ENCODE data around the gene MFAP2.

The MFAP2 gene

DNA sequence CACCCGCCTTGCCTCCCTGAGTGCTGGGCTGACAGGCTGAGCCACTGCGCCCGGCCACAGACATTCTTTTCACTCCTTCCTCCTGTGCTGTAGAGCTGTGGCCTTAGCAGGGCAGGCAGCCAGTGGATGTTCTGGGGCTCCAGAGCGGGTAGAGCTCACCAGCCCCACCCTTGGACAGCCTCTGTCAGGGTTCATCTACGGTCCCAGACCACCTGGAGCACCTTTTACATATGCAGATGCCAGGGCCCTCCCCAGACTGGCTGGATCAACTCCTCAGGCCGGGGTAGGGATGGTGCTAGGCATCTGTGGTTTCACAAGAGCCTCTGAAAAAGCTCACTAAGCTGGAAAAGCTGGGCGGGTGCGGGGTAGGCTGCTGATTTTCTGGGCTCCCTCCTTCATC, 26.7 kb upstream of the MFAP2 start:
- no peak for DNase-seq

DNA sequence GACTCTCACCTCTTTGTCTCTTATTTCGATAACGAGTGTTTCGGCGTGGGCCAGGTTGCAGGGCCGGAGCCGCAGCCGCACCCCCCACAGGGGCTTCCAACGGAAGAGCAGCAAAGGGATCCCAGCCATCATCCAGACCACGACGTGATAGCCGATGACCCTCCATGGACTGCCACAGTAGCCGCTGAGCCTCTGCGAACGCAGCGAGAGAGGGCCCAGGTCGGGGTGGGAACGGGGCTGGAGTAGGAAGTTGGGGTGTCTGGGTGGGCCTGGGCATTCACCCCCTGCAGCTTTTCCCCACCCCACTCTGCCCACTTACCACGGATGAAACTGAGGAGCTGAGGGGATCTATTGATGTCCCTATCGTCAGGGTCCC, 24.9 kb upstream of the MFAP2 start:
- no peak for DNase-seq

DNA sequence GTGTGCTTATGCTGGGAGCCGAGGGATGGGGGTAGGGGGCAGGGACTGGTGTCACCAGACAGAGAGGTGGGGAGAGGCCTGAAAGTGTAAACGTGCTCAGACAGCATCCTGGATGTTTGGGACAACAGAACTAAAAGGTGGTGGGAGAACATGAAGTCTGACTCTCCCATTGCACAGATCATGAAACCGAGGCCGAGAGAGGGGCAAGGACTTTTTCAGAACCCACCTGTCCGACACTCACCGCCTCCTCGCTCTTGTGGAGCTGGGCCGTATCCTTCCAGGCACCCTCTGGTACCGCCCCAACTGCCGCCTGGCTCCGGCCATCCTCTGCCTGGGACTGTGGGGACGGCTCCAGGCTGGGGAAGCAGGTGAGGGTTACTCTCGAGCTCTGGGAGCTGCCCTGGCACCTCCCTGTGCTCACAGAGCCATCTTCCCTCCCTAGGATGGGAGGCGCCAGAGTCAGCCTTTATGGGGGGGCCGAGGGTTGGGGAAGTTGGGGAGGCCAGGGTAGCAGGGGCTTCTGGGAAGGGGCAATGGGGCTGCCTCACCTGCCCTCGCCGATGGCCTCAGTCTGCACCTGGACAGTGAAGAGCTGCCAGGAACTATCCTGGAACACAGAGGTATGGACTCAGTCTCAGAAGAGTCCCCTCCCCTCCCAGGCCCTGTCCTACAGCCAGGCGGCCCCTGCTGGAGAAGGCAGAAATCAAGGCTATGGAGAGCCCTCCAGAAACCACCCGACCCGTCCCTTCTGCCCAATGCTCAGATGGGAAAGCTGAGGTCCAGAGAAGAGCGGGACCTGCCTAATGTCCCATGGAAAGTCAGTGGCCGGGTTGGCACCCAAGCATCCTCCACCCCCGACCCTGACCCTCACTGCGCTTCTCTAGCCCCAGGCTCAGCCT, 24.3 kb upstream of the MFAP2 start:
- no peak for DNase-seq

DNA sequence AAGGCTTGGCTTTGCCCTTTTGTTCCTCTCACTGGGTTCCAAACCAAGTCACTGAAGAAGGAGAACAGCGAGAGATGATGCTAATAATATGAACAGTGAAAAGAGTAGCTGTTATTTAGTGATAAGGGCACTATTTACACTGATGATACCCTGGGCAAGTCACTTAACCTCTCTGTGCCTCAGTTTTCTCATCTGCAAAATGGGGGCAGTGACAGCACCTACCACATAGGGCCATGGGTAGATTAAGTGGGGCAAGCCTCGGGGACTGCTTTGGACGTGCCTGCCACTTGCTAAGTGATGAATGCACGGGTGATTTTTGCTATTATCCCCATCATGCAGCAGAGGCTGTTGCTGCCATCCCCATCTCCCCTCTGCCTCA, 22.1 kb upstream of the MFAP2 start:
- no peak for DNase-seq

DNA sequence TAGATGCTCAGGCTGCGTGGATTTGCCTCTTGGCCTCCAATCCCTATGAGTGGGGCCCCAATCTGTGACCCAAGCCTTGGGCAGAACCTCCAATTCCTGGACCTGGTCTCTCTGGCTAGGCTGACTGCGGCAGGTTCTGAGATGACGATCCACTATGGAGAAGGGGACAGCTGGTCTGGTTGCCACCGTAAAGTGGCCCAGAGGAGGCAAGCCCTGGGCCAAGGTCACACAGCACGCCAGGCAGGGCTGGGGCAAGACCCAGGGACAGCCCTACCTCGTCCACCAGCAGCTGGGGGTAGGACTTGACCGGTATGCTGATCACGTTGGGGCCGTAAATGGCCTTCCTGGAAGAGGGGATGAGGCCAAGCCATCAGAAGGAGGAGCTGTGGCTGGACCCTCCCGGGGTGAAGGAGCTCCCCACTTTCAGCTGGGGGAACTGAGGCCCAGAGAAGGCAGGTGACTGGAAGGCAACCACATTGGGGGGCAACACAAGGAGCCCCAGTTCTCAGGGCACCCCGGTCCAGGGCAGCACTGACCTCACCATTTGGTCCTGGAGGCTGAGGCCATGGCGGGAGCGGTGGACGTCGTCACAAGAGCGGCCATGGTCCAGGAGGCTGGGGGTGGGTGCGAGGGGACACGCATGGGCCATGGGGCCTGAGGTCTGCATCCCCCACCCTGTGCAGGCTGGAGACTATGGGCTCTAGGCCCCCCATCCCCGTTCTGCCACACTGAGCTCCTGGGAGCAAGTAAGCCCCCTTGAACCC, 21.5 kb upstream of the MFAP2 start:
- DNase-seq, result no peak

DNA sequence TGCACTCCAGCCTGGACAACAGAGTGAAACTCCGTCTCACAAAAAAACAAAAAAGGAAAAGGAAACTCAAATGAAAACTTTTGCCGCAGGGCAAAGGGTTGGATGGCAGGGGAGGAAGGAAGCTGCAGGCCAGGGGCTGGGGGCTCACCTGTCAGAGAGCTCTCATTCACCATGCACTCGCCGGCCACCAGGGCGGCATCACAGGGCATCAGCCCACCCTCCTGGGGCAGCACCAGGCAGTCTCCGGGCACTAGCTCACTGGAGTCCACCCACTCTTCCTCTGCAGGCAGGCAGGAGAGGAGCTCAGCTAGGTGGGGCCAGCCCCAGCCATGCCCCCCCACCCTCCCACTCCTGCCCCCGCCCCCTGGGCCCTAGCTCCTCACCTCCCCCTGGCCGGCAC, 19.4 kb upstream of the MFAP2 start:
- DNase-seq, result no peak

DNA sequence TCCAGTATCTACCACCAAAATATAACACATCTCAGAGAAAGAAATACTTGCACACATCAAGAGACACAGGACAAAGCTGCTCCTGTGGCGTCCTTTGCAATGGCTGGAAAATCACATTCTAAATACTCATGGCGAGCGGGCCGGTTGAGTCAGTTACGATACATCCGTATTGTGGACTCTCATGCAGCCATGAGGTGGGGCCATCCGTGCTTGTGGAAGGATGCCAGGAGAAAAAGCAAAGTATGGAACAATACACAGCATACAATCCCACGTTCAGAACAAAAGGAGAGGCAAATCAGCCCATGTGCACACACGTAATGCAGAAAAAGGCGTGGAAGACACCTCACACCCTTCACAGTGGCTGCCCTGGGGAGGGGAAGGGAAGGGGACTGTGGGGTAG, 18.2 kb upstream of the MFAP2 start:
- DNase-seq, result no peak

DNA sequence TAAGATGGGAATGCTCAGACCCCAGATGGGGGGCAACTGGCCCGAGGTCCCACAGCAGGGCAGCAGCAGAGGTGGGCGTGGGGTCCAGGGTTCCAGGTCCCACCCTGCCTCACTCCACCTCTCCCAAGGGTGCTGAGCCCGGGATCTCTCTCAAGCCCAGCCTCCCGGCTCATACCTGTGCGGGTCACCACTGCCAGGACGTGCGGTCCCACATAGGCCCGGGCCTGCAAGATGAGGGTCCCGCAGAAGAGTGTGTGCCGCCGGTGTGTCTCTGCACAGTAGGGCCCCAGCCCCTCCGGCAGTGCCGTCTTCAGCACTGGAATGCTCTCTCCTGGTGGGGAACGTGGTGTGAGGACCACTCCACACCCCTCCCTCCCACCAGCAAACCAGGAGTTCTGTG, 16.4 kb upstream of the MFAP2 start:
- DNase-seq, result no peak

DNA sequence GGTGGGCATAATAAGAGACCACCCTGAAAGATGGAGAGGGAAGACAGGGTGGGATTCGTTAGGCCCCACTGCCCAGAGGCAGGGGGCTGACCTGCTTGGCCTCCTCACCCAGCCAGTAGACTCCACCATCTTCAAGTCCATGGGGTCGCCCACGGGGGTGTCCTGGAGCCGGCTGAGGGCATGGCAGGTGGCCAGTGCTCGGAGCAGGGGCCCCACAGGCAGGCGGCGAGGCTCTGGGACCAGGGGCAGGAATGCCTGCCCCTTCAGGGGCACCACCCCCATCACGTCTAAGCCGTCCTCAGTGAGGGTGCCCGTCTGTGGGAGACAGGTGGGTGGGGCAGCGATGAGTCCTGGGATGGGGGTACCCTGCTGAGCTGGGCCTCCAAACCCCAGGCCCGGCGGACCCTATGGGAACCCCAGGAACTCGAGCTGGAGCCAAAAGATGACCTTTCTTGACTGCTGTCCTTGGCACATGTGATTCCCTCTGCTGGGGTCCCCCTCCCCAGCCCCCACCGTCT, 13.2 kb upstream of the MFAP2 start:
- DNase-seq, result no peak

DNA sequence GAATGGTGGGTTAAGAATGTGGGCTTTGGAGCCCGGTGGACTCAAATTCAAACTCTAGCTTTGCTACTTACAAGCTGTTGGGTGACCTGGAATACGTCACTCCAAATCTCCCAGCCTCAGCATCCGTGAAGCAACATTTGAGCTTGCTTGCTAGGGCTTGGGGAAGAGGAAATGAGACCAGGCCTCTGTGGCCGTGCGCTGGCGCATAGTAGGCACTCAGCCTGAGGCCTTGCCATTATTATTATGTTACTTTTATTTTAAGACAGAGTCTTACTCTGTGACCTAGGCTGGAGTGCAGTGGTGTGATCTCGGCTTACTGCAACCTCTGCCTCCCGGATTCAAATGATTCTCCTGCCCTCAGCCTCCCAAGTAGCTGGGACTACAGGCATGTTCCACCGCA, 12.3 kb upstream of the MFAP2 start:
- DNase-seq, result no peak

DNA sequence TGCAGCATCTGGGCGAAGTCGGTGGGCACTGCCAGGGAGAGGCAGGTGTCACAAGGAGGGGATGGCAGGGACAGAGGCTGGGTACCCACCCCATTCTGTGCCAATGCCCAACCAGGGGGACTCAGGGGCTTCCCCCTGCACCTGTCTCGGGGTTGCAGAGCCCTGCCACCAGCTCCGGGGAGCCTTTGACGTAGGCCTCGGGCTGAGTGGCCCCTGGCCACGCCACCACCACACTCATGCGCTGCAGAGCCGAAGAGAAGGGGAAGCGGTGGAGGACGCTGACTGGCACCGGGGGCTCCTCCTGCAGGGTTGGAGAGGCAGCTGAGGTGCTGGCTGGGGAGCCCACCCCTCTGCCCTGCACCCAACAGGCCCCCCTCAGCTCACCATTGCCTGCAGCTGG, 11.7 kb upstream of the MFAP2 start:
- no peak for DNase-seq

DNA sequence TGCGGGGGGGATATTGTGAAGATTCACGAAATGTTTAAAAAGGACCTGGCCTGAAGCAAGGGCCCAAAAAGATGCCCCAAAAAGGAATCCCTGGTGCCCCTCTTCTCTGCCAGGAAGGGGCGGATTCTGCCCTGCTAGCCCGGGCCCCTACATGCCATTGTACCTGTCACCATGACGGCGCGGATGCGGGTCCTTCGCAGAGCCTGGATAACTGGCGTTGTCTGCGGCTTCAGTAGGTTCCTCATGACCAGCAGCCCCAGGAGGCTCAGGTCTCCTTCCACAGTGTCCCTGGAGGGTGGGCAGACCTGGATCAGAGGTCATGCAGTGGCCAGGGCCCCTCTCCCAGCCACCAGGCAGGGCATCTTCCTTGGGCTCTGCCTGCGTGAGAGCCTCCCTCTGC, 11.2 kb upstream of the MFAP2 start:
- DNase-seq, result no peak

DNA sequence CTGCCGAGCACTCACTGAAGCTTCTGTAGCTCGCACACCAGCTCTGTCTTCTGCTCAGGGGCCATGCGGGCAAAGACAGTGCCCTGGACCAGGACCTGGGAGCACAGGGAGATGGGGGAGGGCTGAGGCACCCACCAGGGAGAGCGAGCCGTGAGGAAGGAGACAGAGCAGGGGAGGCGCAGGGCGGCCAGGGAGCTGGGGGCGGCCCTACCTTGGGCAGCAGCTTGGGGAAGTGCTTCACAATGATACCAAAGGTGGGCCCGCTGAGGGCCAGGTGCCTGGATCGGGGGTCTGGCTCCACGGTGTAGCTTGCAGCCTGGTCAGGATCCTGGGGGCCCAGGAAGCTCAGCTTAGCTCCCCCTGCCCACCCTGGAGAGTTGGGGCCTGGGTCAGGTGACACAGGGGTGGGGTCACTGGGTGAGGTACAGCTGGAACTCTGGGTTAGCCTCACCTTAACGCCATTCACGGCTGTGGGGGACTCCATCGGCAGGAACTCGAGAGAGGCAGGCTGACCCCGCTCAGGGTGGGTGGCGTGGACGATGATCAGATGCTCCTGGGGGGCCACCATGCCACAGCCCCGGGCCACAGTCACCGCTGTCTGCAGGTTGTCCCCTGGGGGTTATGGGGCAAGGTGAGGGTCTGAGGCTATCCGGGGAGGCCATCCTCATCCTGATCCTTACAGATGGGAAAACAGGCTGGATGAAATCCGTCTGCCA, 9.4 kb upstream of the MFAP2 start:
- no peak for DNase-seq

DNA sequence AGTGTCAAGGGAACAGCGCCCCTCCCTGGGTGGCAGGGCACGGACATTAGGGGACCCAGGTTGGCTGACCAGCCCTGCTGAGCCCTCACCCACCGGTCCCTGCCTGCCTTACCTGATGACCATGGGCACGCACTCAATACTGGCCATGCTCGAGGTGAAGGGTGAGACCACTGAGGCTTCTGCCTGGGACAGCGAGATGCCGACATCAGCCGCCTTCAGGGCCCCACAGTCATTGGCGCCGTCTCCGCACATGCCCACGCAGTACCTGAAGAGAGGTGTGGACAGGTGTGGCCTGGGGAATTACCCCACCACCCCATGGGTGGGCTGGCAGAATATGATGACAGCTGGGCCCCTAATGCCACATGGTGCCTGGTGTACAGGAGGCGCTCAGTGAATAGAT, 7.8 kb upstream of the MFAP2 start:
- no peak for DNase-seq

DNA sequence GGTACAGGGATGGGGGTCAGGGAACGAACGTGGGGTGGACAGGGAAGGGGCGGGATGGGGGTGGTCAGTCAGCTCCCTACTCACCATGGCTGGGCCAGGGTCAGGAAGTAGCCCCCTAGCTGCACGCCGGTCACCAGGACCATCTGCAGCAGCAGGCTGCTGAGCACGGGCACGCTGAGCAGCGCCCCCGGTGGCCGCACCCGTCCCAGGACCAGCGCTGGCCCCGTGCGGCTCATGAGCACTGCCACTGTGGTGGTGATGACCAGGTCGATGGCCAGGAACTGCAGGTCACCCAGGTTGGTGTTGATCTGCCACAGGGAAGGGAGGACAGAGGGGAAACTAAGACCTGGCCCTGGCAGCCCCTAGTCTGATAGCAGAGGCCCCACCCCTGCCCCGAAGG, 6.5 kb upstream of the MFAP2 start:
- no peak for DNase-seq

DNA sequence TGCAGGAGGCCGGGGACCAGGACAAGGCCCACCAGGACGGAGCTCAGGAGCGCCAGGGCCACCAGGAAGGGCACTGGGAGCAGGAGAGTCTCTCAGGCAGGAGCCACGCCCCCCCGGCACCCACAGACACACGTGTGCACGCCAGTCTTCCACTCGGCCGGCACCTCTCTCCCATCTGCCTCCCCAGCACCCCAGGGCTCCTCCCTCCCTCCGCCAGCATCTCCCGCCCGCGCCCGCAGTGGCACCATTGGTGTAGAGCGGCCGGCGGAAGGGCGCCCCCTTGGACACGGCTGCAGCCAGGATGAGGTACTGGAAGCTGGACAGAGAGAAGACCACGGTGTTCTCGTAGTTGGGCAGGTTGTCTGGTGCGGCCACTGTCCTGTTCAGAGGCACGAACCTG, 6.1 kb upstream of the MFAP2 start:
- no peak for DNase-seq

DNA sequence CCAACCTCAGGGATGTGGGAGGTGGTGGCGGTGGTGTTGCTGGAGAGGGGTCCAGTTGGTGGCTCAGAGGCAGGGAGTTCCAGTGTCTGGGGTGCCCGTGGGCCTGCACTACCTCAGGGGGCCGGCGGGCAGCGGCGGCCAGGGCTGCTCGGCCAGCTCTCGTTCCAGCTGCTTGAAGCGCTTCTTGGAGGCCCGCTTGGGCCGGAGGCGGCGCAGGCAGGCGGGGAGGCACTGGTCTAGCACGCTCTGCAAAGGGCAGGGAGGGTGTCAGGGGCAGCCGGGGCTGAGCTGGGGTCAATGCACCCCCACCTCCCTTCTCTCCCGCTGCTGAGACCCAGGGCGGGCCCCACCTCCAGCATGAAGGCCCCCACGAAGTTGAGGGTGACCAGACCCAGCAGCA, 5.7 kb upstream of the MFAP2 start:
- no peak for DNase-seq

DNA sequence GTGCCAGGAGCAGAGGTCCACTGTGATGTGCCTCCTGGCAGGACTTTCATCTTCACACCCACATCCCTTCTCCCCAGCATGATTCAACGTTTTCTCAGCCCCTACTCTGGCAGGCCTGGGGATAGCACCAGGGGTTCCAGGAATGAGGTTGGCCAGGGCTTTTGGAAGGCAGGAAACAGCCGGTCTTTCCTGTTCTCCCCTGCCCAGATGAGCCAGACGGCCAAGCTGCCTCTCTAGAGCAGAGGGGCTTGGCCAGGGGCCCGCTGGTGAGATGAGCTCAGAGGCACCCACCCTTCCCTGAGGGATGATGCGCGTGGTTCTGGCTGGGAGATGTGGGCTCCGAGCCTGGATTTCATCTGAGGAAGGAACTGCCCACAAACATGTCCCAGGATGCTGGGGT, 4.3 kb upstream of the MFAP2 start:
- no peak for DNase-seq

DNA sequence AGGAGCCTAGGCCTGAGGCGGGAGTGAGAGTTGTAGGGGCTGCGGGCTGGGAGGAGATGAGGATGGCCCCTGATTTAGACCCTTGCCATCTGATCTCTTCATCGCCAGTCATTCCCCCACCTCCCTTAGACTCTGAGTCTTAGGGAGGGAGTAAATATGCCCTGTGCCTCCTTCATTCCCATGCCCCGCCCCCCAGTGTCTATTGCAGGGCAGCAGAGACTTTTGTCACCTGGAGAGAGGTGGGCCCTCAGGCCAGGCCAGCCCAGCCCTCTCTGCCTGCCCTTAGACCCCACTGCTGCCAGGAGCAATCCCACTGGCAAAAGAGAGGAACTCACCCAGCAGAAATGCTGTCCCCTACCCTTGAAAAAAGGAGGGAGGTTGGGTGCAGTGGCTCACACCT, 3.2 kb upstream of the MFAP2 start:
- no peak for DNase-seq

DNA sequence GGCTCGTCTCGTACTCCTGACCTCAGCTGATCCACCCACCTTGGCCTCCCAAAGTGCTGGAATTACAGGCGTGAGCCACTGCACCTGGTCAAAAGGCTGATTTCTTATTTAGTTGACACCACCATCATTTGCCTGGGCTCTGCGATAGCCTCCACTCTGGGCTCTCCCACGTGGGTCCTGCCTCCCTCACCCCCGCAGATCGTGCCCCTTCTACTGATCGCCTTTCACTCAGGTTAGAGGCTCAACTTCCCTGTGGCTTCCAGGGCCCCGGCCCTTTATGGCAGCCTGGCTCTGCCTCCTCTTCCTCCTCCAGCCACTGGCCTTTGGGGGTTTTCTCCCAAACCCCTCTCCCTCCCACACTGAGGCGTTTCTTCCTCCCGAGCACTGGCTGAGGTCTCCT, 2.5 kb upstream of the MFAP2 start:
- DNase-seq, result no peak

DNA sequence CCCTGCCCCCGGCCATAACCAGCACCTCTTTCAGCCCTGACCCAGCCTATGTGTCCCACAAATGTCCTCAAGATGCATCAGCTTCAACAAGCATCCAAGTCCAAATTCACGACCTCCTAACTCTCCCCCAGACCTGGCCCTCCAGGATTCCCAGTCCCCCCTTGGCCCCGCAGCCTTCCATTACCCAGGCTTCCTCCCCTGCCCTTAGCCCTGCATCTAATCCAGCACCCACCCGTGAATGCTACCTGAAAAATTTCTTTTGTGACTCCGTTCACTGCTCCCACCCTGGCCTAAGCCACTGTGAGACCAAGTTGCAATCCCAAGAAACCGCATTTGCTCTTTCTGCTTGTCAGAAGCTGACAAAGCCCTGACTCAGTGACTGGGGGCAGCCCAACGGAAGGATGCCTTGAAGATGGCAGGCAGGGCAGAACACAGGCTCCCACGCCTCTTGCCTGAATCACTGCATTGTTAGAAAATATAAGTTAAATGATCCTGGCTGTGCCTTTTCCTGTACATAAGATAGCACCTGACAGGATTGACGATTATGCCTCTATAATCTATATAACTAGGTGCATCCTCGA, 939 bp upstream of the MFAP2 start:
- DNase-seq, result no peak

DNA sequence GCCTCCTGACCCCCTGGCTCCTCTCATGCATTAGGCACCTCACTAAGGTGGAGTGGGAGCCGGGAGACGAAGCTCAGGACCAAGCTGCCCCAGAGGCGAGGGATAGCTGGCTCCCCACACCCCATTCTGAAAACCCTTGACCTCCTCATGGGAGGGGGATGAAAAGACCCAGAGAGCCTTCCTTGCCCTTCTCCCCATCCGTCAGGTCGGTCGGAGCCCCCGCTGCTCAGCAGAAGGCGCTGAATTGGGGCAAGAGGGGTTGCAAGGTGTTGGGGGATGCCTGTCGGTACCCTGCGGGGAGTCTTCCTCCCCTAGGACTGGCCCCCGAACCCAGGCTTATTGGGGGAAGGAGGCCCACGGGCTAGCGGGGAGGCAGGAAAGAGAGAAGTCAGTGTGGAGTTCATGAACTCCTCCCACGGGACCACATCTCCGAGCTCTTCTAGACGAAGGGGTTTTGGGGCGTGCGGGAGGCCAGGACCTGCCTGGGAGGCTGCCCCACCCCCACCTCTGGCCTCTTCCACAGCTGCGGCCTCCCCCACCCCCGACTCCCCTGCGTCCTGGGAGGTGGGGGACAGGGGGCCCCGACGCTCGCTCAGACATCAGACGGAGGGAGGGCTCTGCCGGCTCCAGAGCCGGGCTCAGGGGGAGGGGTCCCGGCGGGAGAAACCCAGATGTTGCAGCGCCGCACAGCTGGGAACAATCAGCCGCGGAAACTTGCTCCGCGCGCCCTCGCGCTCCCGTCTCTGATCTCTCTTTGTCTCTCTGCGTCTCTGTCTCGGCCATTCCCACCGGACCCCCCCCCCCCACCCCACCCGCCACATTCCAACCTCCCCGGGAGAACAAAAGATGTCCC, 719 bp downstream of the MFAP2 start:
- DNase-seq, result no peak

All from hematopoietic multipotent progenitor cell treated with erythropoietin and hydrocortisone succinate and interleukin-3 and kit ligand, for 6 days (in vitro differentiated cells).